Gastrocnemius medialis (tissue), 4 donors: ENCODE data around the gene GIGYF2. TPM values are rescaled to one million over a fixed set of nuclear protein-coding genes. Genes with fewer than 3 reads are reported as not detected.
"Not testable (repeated sequence)": the region's sequence is repeated elsewhere in the genome, so short reads cannot be mapped to it uniquely, and the experiment has no call there.

Source experiments
- ATAC-seq, 2 donors: fragments of 150-250 bp; one replicate each; pipeline ENCODE4 v1.9.1; 2016
- DNase-seq, 2 donors: peaks; one replicate each; pipeline ENCODE4 v3.0.0-alpha.2; 2019
- H3K27ac ChIP-seq, 4 donors: fragments of 200-600 bp; sonication (generic); 1 replicate in 1 of 4; 2 replicates in 3 of 4; pipeline ENCODE4 v1.5.1; 2016 to 2018; ENCODE audit warnings: mild to moderate bottlenecking in 2 of 4, moderate library complexity in 1 of 4
- H3K27me3 ChIP-seq, 3 donors: fragments of 200-600 bp; sonication (generic) in 2 of 3; 1 replicate in 1 of 3; 2 replicates in 2 of 3; pipeline versions ENCODE4 v1.5.1 to v1.6.0; 2016 to 2019; ENCODE audit warnings: mild to moderate bottlenecking in 1 of 3, moderate library complexity in 1 of 3
- H3K36me3 ChIP-seq, 2 donors: fragments of 200-600 bp; sonication (generic) in 1 of 2; one replicate each; pipeline ENCODE4 v1.5.1; 2017 to 2018
- H3K4me1 ChIP-seq, 2 donors: fragments of 200-600 bp; sonication (generic) in 1 of 2; one replicate each; pipeline ENCODE4 v1.5.1; 2016 to 2017; ENCODE audit warnings: mild to moderate bottlenecking in 2 of 2
- H3K4me3 ChIP-seq, 4 donors: fragments of 200-600 bp; sonication (generic) in 3 of 4; 1 replicate in 1 of 4; 2 replicates in 3 of 4; pipeline ENCODE4 v1.5.1; 2016 to 2019; ENCODE audit warnings: mild to moderate bottlenecking in 2 of 4
- H3K9me3 ChIP-seq, 3 donors: fragments of 200-600 bp; sonication (generic) in 2 of 3; 1 replicate in 1 of 3; 2 replicates in 2 of 3; pipeline ENCODE4 v1.5.1; 2016 to 2019
- POLR2A ChIP-seq, 2 donors: fragments of 450-650 bp; IDR thresholded peaks; one replicate each; pipeline ENCODE4 v1.6.1; 2017; ENCODE audit warnings: antibody characterized with exemption in 2 of 2, mild to moderate bottlenecking in 2 of 2, moderate library complexity in 2 of 2
- in situ Hi-C, 4 donors: fragments of 200-750 bp; cut with MboI; loops; one replicate each; pipeline versions ENCODE4 v1.15.0 to v1.8.0; 2017; ENCODE audit warnings: low sequenced_read_pairs in 4 of 4
- intact Hi-C: fragments of 100-400 bp; cut with DNase I; formaldehyde crosslinking; loops from one replicate; pipeline ENCODE4 v1.15.1; 2023; ENCODE audit warnings: low total_unique reads
- total RNA-seq, 4 donors: library from RNA; depleted of rRNA; stranded (reverse); fragments of >200 nt; gene quantifications; one replicate each; pipeline versions ENCODE4 v1.1.0 to v1.2.3, GENCODE V29; 2016
- TF ChIP-seq, protein P1 (sequence below), 5 experiments: fragments of 450-650 bp in 3 of 5; fragments of 200-600 bp in 2 of 5; sonication (generic) in 2 of 5; IDR thresholded peaks in 4 of 5; conservative IDR thresholded peaks in 1 of 5; 1 replicate in 4 of 5; 2 replicates in 1 of 5; pipeline ENCODE4 v1.5.1; 2016 to 2019; ENCODE audit warnings: antibody characterized with exemption in 5 of 5, mild to moderate bottlenecking in 3 of 5, moderate library complexity in 3 of 5

Gene GIGYF2
- total RNA-seq, 4 donors from 2014 or later: 55.7 to 87.8 (median 66.1) TPM

DNA sequence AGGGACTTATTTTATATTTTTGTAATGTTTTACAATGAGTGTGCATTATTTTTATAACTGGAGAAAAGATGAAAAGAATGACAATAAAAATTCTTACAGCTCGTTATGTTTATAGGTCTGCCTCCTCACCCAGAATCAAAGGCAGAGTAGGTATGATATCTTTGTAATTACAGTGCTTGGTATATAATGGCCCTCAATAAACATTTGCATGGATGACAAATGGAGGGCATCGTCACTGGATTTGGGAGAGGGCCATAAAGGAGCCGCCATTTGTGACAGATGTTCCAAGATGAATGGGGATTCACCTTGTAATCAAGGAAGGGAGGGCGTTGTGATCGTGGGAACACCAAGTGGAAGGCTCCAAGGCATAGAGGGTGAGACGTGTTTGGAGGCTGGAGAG is 22.6 kb upstream of the GIGYF2 start:
- no peak for DNase-seq
- in situ Hi-C loops (no loop called here), intact Hi-C loops (no loop called here)
- Histone ChIP-seq H3K4me3 (no peak overlapping the region), H3K4me1 (no peaks in the 10 kb centered on the region), H3K9me3 (no peaks in the 10 kb centered on the region), H3K27ac (no peak overlapping the region), H3K27me3 (no peaks in the 10 kb centered on the region), H3K36me3 (no peaks in the 10 kb centered on the region)
- TF ChIP-seq, protein P1, sequence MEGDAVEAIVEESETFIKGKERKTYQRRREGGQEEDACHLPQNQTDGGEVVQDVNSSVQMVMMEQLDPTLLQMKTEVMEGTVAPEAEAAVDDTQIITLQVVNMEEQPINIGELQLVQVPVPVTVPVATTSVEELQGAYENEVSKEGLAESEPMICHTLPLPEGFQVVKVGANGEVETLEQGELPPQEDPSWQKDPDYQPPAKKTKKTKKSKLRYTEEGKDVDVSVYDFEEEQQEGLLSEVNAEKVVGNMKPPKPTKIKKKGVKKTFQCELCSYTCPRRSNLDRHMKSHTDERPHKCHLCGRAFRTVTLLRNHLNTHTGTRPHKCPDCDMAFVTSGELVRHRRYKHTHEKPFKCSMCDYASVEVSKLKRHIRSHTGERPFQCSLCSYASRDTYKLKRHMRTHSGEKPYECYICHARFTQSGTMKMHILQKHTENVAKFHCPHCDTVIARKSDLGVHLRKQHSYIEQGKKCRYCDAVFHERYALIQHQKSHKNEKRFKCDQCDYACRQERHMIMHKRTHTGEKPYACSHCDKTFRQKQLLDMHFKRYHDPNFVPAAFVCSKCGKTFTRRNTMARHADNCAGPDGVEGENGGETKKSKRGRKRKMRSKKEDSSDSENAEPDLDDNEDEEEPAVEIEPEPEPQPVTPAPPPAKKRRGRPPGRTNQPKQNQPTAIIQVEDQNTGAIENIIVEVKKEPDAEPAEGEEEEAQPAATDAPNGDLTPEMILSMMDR (IDR thresholded peaks at IDR 0.05 in 4 of 5, conservative IDR thresholded peaks at IDR 0.05 in 1 of 5): no peak
- no peak for TF ChIP-seq POLR2A (IDR thresholded peaks at IDR 0.05)
- no peak for ATAC-seq

DNA sequence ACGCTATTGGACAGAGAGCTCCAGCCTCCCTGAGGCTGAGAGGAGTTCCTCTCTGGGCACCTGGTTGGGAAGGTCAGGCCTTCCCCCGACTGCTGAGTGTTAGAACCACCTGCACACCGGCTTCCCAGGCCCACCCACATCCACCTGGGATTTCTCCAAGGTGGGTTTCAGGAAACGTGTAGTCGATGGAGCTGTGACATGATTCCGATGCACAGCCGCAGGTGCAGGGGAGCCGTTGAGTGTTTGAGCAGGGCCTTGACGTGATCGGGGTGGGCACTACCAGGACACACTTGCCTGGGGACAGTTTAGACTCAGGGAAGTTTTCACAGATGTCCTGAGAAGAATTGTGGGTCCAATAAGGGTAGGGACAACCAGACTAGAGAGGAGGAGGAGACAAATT is 21.8 kb upstream of the GIGYF2 start:
- TF ChIP-seq, protein P1 (IDR thresholded peaks at IDR 0.05 in 4 of 5, conservative IDR thresholded peaks at IDR 0.05 in 1 of 5): no peak
- ATAC-seq (no peak), DNase-seq (no peak)
- H3K4me3 ChIP-seq: no peak overlapping the region
- H3K36me3 ChIP-seq: no peaks in the 10 kb centered on the region
- H3K27ac ChIP-seq: no peak overlapping the region
- in situ Hi-C loops (no loop called here), intact Hi-C loops (no loop called here)
- H3K4me1 ChIP-seq: no peaks in the 10 kb centered on the region
- no peaks in the 10 kb centered on the region for H3K9me3 ChIP-seq
- H3K27me3 ChIP-seq: no peaks in the 10 kb centered on the region

DNA sequence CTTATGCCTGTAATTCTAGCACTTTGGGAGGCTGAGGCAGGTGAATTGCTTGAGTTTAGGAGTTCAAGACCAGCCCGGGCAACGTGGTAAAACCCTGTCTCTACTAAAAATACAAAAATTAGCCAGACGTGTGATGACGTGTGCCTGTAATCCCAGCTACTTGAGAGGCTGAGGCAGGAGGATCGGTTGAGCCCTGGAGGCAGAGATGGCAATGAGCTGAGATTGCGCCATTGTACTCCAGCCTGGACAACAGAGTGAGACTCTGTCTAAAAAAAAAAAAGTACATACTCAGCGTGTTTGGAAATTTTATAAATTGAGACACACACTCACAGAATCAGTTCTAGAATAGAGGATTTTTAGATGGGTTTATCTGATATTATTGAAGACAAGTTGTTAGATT is 17.1 kb upstream of the GIGYF2 start:
- H3K36me3 ChIP-seq: no peaks in the 10 kb centered on the region
- no peak overlapping the region for H3K4me3 ChIP-seq
- H3K9me3 ChIP-seq: no peaks in the 10 kb centered on the region
- no peak overlapping the region for H3K27ac ChIP-seq
- TF ChIP-seq, protein P1 (IDR thresholded peaks at IDR 0.05 in 4 of 5, conservative IDR thresholded peaks at IDR 0.05 in 1 of 5): no peak
- no peak for TF ChIP-seq POLR2A (IDR thresholded peaks at IDR 0.05)
- no peak for ATAC-seq
- H3K27me3 ChIP-seq: no peaks in the 10 kb centered on the region
- in situ Hi-C loops (no loop called here), intact Hi-C loops (no loop called here)
- DNase-seq: no peak
- H3K4me1 ChIP-seq: no peaks in the 10 kb centered on the region

DNA sequence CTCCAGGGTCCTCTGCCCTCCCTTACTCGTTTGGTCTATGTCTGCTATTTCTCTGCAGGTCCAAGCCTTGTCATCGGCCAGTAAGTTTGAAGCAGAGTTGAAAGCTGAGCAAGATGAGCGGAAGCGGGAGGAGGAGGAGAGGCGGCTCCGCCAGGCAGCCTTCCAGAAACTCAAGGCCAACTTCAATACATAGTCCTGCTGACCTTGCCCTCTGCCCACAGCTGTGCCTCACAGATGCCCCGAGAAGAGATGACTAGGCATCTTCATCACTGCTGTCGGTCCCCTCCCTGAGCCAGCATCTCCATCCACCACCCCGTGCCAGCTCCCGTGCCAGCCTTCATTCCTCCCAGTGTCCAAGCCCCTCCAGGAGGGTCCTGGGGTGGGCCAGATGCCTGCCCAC is 15.6 kb upstream of the GIGYF2 start:
- H3K4me3 ChIP-seq: no peak overlapping the region
- DNase-seq (no peak), ATAC-seq (no peak)
- TF ChIP-seq, protein P1 (IDR thresholded peaks at IDR 0.05 in 4 of 5, conservative IDR thresholded peaks at IDR 0.05 in 1 of 5): no peak
- TF ChIP-seq POLR2A (IDR thresholded peaks at IDR 0.05): no peak
- intact Hi-C loops (no loop called here), in situ Hi-C loops (no loop called here)
- no peak overlapping the region for H3K27ac ChIP-seq
- H3K4me1 ChIP-seq: no peaks in the 10 kb centered on the region
- H3K27me3 ChIP-seq: no peaks in the 10 kb centered on the region
- no peaks in the 10 kb centered on the region for H3K36me3 ChIP-seq
- H3K9me3 ChIP-seq: no peaks in the 10 kb centered on the region

DNA sequence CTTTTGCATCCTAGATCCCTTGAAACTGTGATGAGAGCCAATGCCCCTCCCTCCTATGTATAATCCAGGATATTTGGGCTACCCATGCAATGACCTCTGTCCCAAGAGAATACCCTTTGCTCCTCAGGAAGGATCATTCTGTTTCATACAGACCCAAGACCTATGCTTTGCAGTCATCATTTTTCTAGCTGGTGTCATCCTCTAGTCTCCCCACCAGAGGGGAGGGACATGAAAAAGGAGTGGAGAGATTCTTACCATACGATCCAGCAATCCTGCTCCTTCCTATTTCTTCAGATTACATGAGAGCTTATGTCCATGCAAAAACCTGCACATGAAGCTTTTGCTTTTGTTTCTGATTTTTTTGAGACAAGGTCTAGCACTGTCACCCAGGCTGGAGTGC is 13.8 kb upstream of the GIGYF2 start:
- no peak for ATAC-seq
- no peak for TF ChIP-seq POLR2A (IDR thresholded peaks at IDR 0.05)
- TF ChIP-seq, protein P1 (IDR thresholded peaks at IDR 0.05 in 4 of 5, conservative IDR thresholded peaks at IDR 0.05 in 1 of 5): no peak
- H3K9me3 ChIP-seq: no peaks in the 10 kb centered on the region
- in situ Hi-C loops (no loop called here), intact Hi-C loops (no loop called here)
- H3K4me1 ChIP-seq: no peaks in the 10 kb centered on the region
- DNase-seq: no peak
- no peak overlapping the region for H3K27ac ChIP-seq
- no peaks in the 10 kb centered on the region for H3K27me3 ChIP-seq
- no peaks in the 10 kb centered on the region for H3K36me3 ChIP-seq
- H3K4me3 ChIP-seq: no peak overlapping the region

DNA sequence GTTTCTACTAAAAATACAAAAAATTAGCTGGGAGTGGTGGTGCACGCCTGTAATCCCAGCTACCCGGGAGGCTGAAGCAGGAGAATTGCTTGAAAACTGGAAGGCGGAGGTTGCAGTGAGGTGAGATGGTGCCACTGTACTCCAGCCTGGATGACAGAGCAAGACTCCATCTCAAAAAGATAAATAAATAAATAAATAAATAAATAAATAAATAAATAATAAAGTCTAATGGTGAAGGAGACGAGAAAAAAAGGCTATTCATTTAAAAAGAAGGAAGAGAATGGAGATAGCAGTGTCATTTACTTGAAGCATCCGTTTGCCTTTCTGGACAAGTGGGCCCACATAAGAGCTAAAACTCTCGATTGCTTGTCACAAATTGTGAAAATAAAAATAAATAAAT is 11.7 kb upstream of the GIGYF2 start:
- H3K27me3 ChIP-seq, intact Hi-C loops, H3K9me3 ChIP-seq, H3K27ac ChIP-seq, DNase-seq, in situ Hi-C loops, ATAC-seq, H3K4me3 ChIP-seq, H3K4me1 ChIP-seq, H3K36me3 ChIP-seq: not testable (repeated sequence)
